Liver (tissue), 9 donors: ENCODE data around the gene GLTPD2. TPM values are rescaled to one million over a fixed set of nuclear protein-coding genes. Genes with fewer than 3 reads are reported as not detected.

Experiments
- DNase-seq: peaks from one replicate; pipeline ENCODE4 v3.0.0-alpha.2; 2017; ENCODE audit warnings: low spot score
- H3K27ac ChIP-seq, 2 donors: one replicate each; pipeline ENCODE4 v1.7.0; 2013; ENCODE audit warnings: inconsistent platforms in 2 of 2, low read length in 2 of 2, control low read depth in 1 of 2, low read depth in 1 of 2, mild to moderate bottlenecking in 1 of 2
- H3K27me3 ChIP-seq, 4 donors: one replicate each; pipeline versions ENCODE4 v1.6.1 to v1.7.0; 2013; ENCODE audit warnings: low read length in 3 of 4, inconsistent platforms in 1 of 4, mild to moderate bottlenecking in 1 of 4, moderate library complexity in 1 of 4; ENCODE audit not compliant: control insufficient read depth in 4 of 4, insufficient read depth in 4 of 4
- H3K36me3 ChIP-seq, 4 donors: one replicate each; pipeline versions ENCODE4 v1.6.1 to v1.7.0; 2013; ENCODE audit warnings: low read length in 3 of 4, mild to moderate bottlenecking in 3 of 4, low read depth in 1 of 4, moderate library complexity in 1 of 4; ENCODE audit not compliant: control insufficient read depth in 4 of 4, insufficient read depth in 3 of 4
- H3K4me1 ChIP-seq, 4 donors: one replicate each; pipeline versions ENCODE4 v1.6.1 to v1.7.0; 2013; ENCODE audit warnings: low read length in 3 of 4, mild to moderate bottlenecking in 3 of 4, moderate library complexity in 1 of 4; ENCODE audit not compliant: control insufficient read depth in 4 of 4, insufficient read depth in 4 of 4
- H3K4me3 ChIP-seq, 3 donors: one replicate each; pipeline versions ENCODE4 v1.6.1 to v1.7.0; 2013; ENCODE audit warnings: low read length in 3 of 3, control low read depth in 1 of 3, low read depth in 1 of 3, mild to moderate bottlenecking in 1 of 3
- H3K9ac ChIP-seq, 2 donors: one replicate each; pipeline ENCODE4 v1.7.0; 2013; ENCODE audit warnings: low read length in 2 of 2, mild to moderate bottlenecking in 2 of 2, moderate library complexity in 2 of 2, control low read depth in 1 of 2, low read depth in 1 of 2
- H3K9me3 ChIP-seq, 4 donors: one replicate each; pipeline versions ENCODE4 v1.6.1 to v1.7.0; 2013; ENCODE audit warnings: low read length in 3 of 4; ENCODE audit not compliant: control insufficient read depth in 4 of 4
- ATF3 ChIP-seq: IDR thresholded peaks from 2 replicates; pipeline ENCODE4 v1.6.1; 2016; ENCODE audit warnings: antibody characterized with exemption
- CTCF ChIP-seq: fragments of 150-350 bp; IDR thresholded peaks from 2 replicates; pipeline ENCODE4 v1.5.1; 2017; ENCODE audit warnings: improper control_type of control experiment, low read depth, low read length; ENCODE audit not compliant: missing input control
- EGR1 ChIP-seq, 2 donors: IDR thresholded peaks; 2 replicates each; pipeline ENCODE4 v1.6.1; 2016 to 2018; ENCODE audit warnings: antibody characterized with exemption in 2 of 2, low read depth in 2 of 2
- FOXA1 ChIP-seq: IDR thresholded peaks from 2 replicates; pipeline ENCODE4 v1.6.1; 2016; ENCODE audit warnings: antibody characterized with exemption
- FOXA2 ChIP-seq: IDR thresholded peaks from 2 replicates; pipeline ENCODE4 v1.6.1; 2016; ENCODE audit warnings: antibody characterized with exemption
- GABPA ChIP-seq, 2 donors: IDR thresholded peaks in 1 of 2; conservative IDR thresholded peaks in 1 of 2; 2 replicates each; pipeline ENCODE4 v1.6.1; 2016; ENCODE audit warnings: antibody characterized with exemption in 2 of 2, mild to moderate bottlenecking in 1 of 2, moderate library complexity in 1 of 2
- HNF4A ChIP-seq, 2 donors: conservative IDR thresholded peaks; 2 replicates each; pipeline ENCODE4 v1.6.1; 2016; ENCODE audit warnings: antibody characterized with exemption in 2 of 2, mild to moderate bottlenecking in 2 of 2
- HNF4G ChIP-seq: IDR thresholded peaks from 2 replicates; pipeline ENCODE4 v1.6.1; 2016; ENCODE audit warnings: antibody characterized with exemption
- JUND ChIP-seq, 2 donors: IDR thresholded peaks; 2 replicates each; pipeline ENCODE4 v1.6.1; 2016; ENCODE audit warnings: antibody characterized with exemption in 2 of 2
- MAX ChIP-seq: IDR thresholded peaks from 2 replicates; pipeline ENCODE4 v1.6.1; 2016; ENCODE audit warnings: antibody characterized with exemption
- NR2F2 ChIP-seq: IDR thresholded peaks from 2 replicates; pipeline ENCODE4 v1.6.1; 2016; ENCODE audit warnings: antibody characterized with exemption
- RAD21 ChIP-seq, 2 donors: IDR thresholded peaks; 2 replicates each; pipeline ENCODE4 v1.6.1; 2016; ENCODE audit warnings: antibody characterized with exemption in 2 of 2, mild to moderate bottlenecking in 2 of 2
- REST ChIP-seq: IDR thresholded peaks from 2 replicates; pipeline ENCODE4 v1.6.1; 2016; ENCODE audit warnings: antibody characterized with exemption, mild to moderate bottlenecking
- RXRA ChIP-seq, 2 donors: IDR thresholded peaks; 2 replicates each; pipeline ENCODE4 v1.6.1; 2017 to 2018; ENCODE audit warnings: antibody characterized with exemption in 2 of 2, mild to moderate bottlenecking in 1 of 2
- SP1 ChIP-seq: IDR thresholded peaks from 2 replicates; pipeline ENCODE4 v1.6.1; 2018; ENCODE audit warnings: antibody characterized with exemption, mild to moderate bottlenecking
- TAF1 ChIP-seq: conservative IDR thresholded peaks from 2 replicates; pipeline ENCODE4 v1.6.1; 2016; ENCODE audit warnings: antibody characterized with exemption, mild to moderate bottlenecking
- YY1 ChIP-seq: IDR thresholded peaks from 2 replicates; pipeline ENCODE4 v1.6.1; 2016; ENCODE audit warnings: antibody characterized with exemption, mild to moderate bottlenecking
- WGBS: extraction: QIAGEN DNeasy Blood & Tissue Kit; methylation state at CpG from one replicate; pipeline ENCODE4 v1.1.7; 2013; 5-methylcytosine and 5-hydroxymethylcytosine counted together
- polyA plus RNA-seq, 2 donors: library from polyadenylated mRNA; stranded (reverse) in 1 of 2; unstranded in 1 of 2; fragments of 200-250 nt in 1 of 2; fragments of >200 nt in 1 of 2; fragmentation: Nextera tagmentation in 1 of 2; extraction: Ambion mirVana in 1 of 2; gene quantifications; one replicate each; pipeline versions ENCODE4 v1.2.1 to v1.2.3, GENCODE V29; 2013 to 2015
- total RNA-seq, 2 donors: library from RNA; depleted of rRNA; stranded (reverse); fragments of >200 nt; gene quantifications; one replicate each; pipeline ENCODE4 v1.2.3, GENCODE V29; 2014
- donor health status: healthy.
- donor health status: healthy.
- donor health status: healthy.
- donor health status: healthy.
- donor health status: healthy.

The GLTPD2 gene
- total and polyA plus RNA-seq, 4 donors: 15.1 to 63.2 (median 25.7) TPM

- TF ChIP-seq REST (no peak), YY1 (no peak)
Measured at GRCh38 chr17:4822835-4823234, 34.1 kb downstream of the GLTPD2 start (continued).

- TF ChIP-seq SP1 (no peak), MAX (no peak), JUND (IDR thresholded peaks at IDR 0.05) (no peak), NR2F2 (no peak), ATF3 (no peak), CTCF (no peak), FOXA1 (no peak), EGR1 (IDR thresholded peaks at IDR 0.05; ENCODE audit: low read depth in 2 of 2) (no peak), HNF4A (conservative IDR thresholded peaks at IDR 0.05) (no peak), GABPA (IDR thresholded peaks at IDR 0.05 in 1 of 2, conservative IDR thresholded peaks at IDR 0.05 in 1 of 2) (no peak), REST (no peak), RAD21 (IDR thresholded peaks at IDR 0.05) (no peak), TAF1 (no peak), RXRA (IDR thresholded peaks at IDR 0.05) (no peak), HNF4G (no peak), YY1 (no peak), FOXA2 (no peak)
- no peak for DNase-seq
- Histone ChIP-seq H3K4me1 (peaks cover 0 to 1% (median 0%) of the 10 kb centered on the region in 4 donors), H3K9ac (no peak overlapping the region), H3K9me3 (no peaks in the 10 kb centered on the region), H3K4me3 (no peak overlapping the region), H3K36me3 (peaks cover 0 to 24% (median 4%) of the 10 kb centered on the region in 4 donors), H3K27me3 (no peaks in the 10 kb centered on the region), H3K27ac (no peak overlapping the region)
- WGBS: 86% methylated on average over 12 of the region's 12 CpGs
Measured at GRCh38 chr17:4823373-4824089, 34.8 kb downstream of the GLTPD2 start.
